NB4 (cell line): ENCODE data around the gene CPNE2.
"Not testable (repeated sequence)": the region's sequence is repeated elsewhere in the genome, so short reads cannot be mapped to it uniquely, and the experiment has no call there.

ENCODE experiments used
- DNase-seq: peaks from one replicate; pipeline ENCODE4 v3.0.0; 2010; ENCODE audit warnings: low read depth
- H3K4me3 ChIP-seq: one replicate; pipeline ENCODE4 v1.5.1; 2011; ENCODE audit warnings: mild to moderate bottlenecking, low read depth, low read length, moderate library complexity
- CTCF ChIP-seq: IDR thresholded peaks from one replicate; pipeline ENCODE4 v1.5.1; 2012; ENCODE audit warnings: low read depth, low read length
- MYC ChIP-seq: IDR thresholded peaks from 2 replicates; pipeline ENCODE4 v1.6.1; 2011; ENCODE audit warnings: low read depth, low read length
- POLR2A ChIP-seq: IDR thresholded peaks from 2 replicates; pipeline ENCODE4 v1.6.1; 2011; ENCODE audit warnings: mild to moderate bottlenecking; ENCODE audit not compliant: insufficient read length; ENCODE audit errors: extremely low read depth
- TF ChIP-seq, protein P1 (sequence below): IDR thresholded peaks from 2 replicates; pipeline ENCODE4 v1.6.1; 2011; ENCODE audit warnings: low read depth, low read length

Gene CPNE2

DNA sequence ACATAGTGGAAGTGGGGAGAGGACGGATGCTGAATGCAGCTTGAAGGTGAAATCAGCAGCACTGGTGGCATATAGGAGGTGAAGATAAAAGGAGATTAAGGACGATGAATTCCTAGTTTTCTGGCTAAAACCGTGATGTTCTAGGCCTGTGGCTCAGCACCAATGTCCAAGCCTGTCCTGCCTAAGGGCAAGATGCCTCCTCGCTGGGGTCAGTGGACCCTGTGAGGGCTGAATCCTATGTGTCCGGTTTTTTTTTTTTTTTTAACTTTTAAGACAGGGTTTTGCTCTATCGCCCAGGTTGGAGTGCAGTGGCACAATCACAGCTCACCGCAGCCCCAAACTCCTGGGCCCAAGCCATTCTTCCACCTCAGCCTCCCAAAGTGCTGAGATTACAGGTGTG lies 12.8 kb downstream of the CPNE2 start:
- H3K4me3 ChIP-seq = no peak overlapping the region
- TF ChIP-seq MYC (no peak), POLR2A (no peak), CTCF (no peak)
- TF ChIP-seq, protein P1, sequence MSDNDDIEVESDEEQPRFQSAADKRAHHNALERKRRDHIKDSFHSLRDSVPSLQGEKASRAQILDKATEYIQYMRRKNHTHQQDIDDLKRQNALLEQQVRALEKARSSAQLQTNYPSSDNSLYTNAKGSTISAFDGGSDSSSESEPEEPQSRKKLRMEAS = no peak
- no peak for DNase-seq

DNA sequence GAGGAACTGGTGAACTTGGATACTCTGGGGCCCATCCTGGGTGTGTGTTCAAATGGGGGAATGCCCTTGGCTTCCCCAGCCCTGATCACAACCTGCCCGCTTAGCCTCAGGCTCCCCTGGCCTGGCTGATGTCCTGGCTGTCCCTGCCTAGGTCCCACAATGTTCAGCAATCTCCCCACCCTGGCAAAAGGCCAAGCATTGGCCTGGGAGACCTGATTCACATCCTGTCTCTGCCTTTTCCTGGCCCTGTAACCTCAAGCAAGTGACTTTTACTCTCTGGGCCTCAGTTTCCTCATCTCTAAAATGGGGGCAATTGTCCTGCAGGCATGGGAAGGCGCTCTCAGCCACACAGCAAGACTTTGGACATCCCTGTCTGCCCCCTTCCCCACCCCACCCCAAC lies 14.4 kb downstream of the CPNE2 start:
- no peak for DNase-seq
- TF ChIP-seq POLR2A = no peak
- no peak for TF ChIP-seq CTCF
- TF ChIP-seq, protein P1 = no peak
- TF ChIP-seq MYC = no peak
- no peak overlapping the region for H3K4me3 ChIP-seq

DNA sequence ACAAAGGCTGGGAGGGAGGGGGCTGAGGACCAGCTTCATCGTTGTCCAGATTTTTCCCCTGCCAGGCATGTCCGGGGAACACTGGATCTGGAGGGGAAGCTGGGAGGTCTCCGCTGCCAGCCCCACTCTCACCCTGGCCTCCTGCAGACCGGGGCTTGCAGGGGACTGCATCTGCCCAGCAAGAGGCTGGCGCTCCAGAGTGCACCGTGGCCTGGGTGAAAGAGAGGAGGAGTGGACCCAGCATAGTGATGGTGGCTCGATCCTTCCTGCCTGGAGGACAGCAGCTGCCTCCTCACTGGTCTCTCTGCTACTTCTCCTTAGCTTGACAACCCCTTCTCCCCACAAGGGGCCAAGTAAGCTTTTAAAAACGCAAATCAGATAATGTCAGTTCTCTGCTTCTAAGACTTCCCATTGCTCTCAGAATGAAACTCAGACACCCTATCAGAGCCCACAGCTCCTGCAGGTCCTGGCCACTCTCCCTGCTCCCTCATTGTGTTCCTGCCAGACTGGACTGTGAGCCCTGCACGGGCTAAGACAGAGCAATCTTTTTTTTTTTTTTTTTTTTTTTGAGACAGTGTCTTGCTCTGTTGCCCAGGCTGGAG lies 15.0 kb downstream of the CPNE2 start:
- TF ChIP-seq POLR2A = no peak
- TF ChIP-seq, protein P1 = no peak
- no peak for TF ChIP-seq MYC
- no peak for TF ChIP-seq CTCF
- DNase-seq = no peak
- no peak overlapping the region for H3K4me3 ChIP-seq

GRCh38 chr16:57108432-57108831 lies 16.0 kb downstream of the CPNE2 start:
- H3K4me3 ChIP-seq = no peak overlapping the region
- no peak for DNase-seq
- TF ChIP-seq, protein P1 = no peak
- no peak for TF ChIP-seq MYC
- TF ChIP-seq CTCF = no peak
- TF ChIP-seq POLR2A = no peak

- H3K4me3 ChIP-seq, DNase-seq: not testable (repeated sequence)
Observed at GRCh38 chr16:57109259-57110105, 17.1 kb downstream of the CPNE2 start.

DNA sequence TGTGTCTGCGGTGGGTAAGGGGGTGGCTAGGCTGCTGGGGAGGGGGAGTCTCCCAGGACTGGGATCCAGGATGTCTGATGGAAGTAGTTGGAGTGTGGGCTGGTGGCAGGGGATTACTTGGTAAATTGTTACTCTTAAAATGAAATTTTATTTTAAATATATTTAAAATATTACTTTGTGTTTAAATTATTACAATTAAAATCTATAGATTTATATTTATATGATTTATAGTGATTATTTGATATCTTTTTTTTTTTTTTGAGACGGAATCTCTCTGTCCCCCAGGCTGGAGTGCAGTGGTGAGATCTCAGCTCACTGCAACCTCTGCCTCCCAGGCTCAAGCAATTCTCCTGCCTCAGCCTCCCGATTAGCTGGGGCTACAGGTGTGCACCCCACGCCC lies 18.6 kb downstream of the CPNE2 start:
- H3K4me3 ChIP-seq = no peak overlapping the region
- TF ChIP-seq POLR2A = no peak
- TF ChIP-seq MYC = no peak
- no peak for TF ChIP-seq CTCF
- TF ChIP-seq, protein P1 = no peak
- no peak for DNase-seq
